Kidney (tissue), 14 donors: ENCODE results near the gene NEK8. TPM values are rescaled to one million over a fixed set of nuclear protein-coding genes. Genes with fewer than 3 reads are reported as not detected.

Source experiments
- DNase-seq, 5 donors: peaks; one replicate each; pipeline ENCODE4 v3.0.0-alpha.2; 2013 to 2020
- FAIRE-seq: peaks from 2 replicates; lab custom pipeline; 2012; peaks lifted over from hg19 to GRCh38; lab: Jason Lieb, UNC
- H3K27ac ChIP-seq, 2 donors: one replicate each; pipeline ENCODE4 v1.7.0; 2013; ENCODE audit warnings: low read depth in 2 of 2, low read length in 2 of 2, inconsistent platforms in 1 of 2
- H3K27me3 ChIP-seq: one replicate; pipeline ENCODE4 v1.7.1; 2013; ENCODE audit warnings: low read length, inconsistent platforms; ENCODE audit not compliant: control insufficient read depth, insufficient read depth
- H3K36me3 ChIP-seq, 3 donors: one replicate each; pipeline versions ENCODE4 v1.7.0 to v1.7.1; 2013; ENCODE audit warnings: low read length in 3 of 3, control low read depth in 1 of 3, inconsistent platforms in 1 of 3; ENCODE audit not compliant: insufficient read depth in 3 of 3, control insufficient read depth in 2 of 3
- H3K4me1 ChIP-seq, 3 donors: one replicate each; pipeline versions ENCODE4 v1.7.0 to v1.7.1; 2013; ENCODE audit warnings: low read length in 3 of 3, inconsistent platforms in 1 of 3, low read depth in 1 of 3; ENCODE audit not compliant: control insufficient read depth in 2 of 3, insufficient read depth in 2 of 3
- H3K4me3 ChIP-seq, 3 donors: one replicate each; pipeline versions ENCODE4 v1.7.0 to v1.8.1; 2013; ENCODE audit warnings: low read length in 3 of 3, control low read depth in 1 of 3, inconsistent platforms in 1 of 3
- H3K9ac ChIP-seq, 3 donors: one replicate each; pipeline versions ENCODE4 v1.7.0 to v1.7.1; 2013; ENCODE audit warnings: low read length in 3 of 3, control low read depth in 1 of 3, inconsistent platforms in 1 of 3
- H3K9me3 ChIP-seq, 3 donors: one replicate each; pipeline versions ENCODE4 v1.7.0 to v1.7.1; 2013; ENCODE audit warnings: low read length in 3 of 3, control low read depth in 1 of 3, inconsistent platforms in 1 of 3; ENCODE audit not compliant: control insufficient read depth in 2 of 3, insufficient read depth in 1 of 3
- intact Hi-C: fragments of 100-400 bp; cut with DNase I; formaldehyde crosslinking; loops from one replicate; pipeline ENCODE4 v1.11.1; 2022
- polyA plus RNA-seq: library from polyadenylated mRNA; stranded (reverse); fragments of 350-450 nt; fragmentation: Illumina TruSeq; extraction: RNeasy Lipid Tissue Mini Kit (QIAGEN cat#74804); gene quantifications from one replicate; pipeline ENCODE4 v1.2.3, GENCODE V29; 2014; ENCODE audit warnings: low read depth, low replicate concordance; ENCODE audit not compliant: insufficient read depth
- total RNA-seq: library from RNA; stranded (reverse); fragmentation: NEBNext Ultra II Directional; extraction: Animal tissue kit (Norgen Biotek cat#: 25700); gene quantifications from one replicate; pipeline ENCODE4 v1.2.1, GENCODE V29; 2021
- TF ChIP-seq, protein P1 (sequence below): IDR thresholded peaks from 3 replicates; pipeline ENCODE4 v1.5.1; 2012; ENCODE audit warnings: mild to moderate bottlenecking, moderate library complexity, borderline replicate concordance; ENCODE audit not compliant: insufficient read depth; ENCODE audit errors: extremely low read depth
- donor health status: control.
- donor health status: control.
- donor health status: control.
- donor health status: control.
- donor health status: control.
- donor health status: DM: yes; HTN: yes; CAD: no.
- donor health status: Normal renal cell carcinoma (clear cell type).

Gene NEK8
- total and polyA plus RNA-seq, 2 donors from 2014 or later: 4.7 to 20.6 TPM

- Histone ChIP-seq H3K36me3 (peaks cover 0 to 2% (median 0%) of the 10 kb centered on the region in 3 donors), H3K27me3 (no peaks in the 10 kb centered on the region), H3K9me3 (no peaks in the 10 kb centered on the region), H3K4me1 (no peaks in the 10 kb centered on the region), H3K9ac (no peak overlapping the region), H3K4me3 (no peak overlapping the region), H3K27ac (no peak overlapping the region)
- intact Hi-C loops: no loop called here
- TF ChIP-seq, protein P1, sequence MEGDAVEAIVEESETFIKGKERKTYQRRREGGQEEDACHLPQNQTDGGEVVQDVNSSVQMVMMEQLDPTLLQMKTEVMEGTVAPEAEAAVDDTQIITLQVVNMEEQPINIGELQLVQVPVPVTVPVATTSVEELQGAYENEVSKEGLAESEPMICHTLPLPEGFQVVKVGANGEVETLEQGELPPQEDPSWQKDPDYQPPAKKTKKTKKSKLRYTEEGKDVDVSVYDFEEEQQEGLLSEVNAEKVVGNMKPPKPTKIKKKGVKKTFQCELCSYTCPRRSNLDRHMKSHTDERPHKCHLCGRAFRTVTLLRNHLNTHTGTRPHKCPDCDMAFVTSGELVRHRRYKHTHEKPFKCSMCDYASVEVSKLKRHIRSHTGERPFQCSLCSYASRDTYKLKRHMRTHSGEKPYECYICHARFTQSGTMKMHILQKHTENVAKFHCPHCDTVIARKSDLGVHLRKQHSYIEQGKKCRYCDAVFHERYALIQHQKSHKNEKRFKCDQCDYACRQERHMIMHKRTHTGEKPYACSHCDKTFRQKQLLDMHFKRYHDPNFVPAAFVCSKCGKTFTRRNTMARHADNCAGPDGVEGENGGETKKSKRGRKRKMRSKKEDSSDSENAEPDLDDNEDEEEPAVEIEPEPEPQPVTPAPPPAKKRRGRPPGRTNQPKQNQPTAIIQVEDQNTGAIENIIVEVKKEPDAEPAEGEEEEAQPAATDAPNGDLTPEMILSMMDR: no peak
- DNase-seq (peak in 1 of 5 donors; percentile 73), FAIRE-seq (no peak)
These were observed 8.7 kb downstream of the NEK8 start for GRCh38 chr17:28737316-28737715.

DNA sequence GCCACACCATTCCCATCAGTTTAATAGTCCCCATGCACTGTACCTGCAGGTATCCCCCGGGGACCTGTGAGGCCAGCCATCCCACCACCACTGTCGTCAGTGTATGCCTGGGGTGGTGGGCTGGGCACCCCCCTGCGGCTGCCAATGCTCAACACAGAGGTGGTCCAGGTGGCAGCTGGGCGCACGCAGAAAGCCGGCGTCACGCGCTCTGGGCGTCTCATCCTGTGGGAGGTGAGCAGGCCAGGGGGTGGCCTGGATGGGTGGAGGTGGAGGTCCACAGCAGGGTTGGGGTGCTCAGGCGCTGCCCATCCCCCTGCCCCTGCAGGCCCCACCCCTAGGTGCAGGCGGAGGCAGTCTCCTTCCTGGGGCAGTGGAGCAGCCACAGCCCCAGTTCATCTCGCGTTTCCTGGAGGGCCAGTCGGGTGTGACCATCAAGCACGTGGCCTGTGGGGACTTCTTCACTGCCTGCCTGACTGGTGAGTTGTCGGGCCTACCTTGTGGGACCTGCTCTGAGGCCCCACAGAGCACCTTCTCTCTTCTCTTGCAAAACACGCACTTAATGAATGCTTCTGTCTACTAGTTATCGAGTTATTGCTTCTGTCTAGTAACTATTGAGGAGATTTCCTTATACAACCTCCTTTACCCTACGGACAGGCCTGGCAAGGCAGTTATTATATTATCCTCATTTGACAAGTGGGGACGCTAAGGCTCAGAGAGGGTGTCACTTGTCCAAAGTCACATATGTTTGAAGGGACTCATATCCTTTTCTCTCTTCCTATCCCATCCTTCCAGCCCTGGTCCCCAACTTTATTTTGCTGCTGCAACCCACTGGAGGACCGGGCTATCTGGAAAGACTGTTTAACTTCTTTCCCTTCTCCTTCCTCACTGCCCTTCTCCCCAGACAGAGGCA is 9.4 kb downstream of the NEK8 start:
- Histone ChIP-seq H3K9ac (peak overlapping the region in 1 of 3 donors; percentile 22), H3K27me3 (no peaks in the 10 kb centered on the region), H3K36me3 (peaks cover 0 to 2% (median 0%) of the 10 kb centered on the region in 3 donors), H3K27ac (no peak overlapping the region), H3K9me3 (no peaks in the 10 kb centered on the region), H3K4me3 (no peak overlapping the region), H3K4me1 (peaks cover 0 to under 1% (median 0%) of the 10 kb centered on the region in 3 donors)
- FAIRE-seq (no peak), DNase-seq (peak; percentile 58 to 89 (median 71))
- TF ChIP-seq, protein P1: no peak
- intact Hi-C loops: no loop called here

- H3K27ac ChIP-seq: no peak overlapping the region
- H3K9me3 ChIP-seq: no peaks in the 10 kb centered on the region
- H3K4me1 ChIP-seq: peaks cover 0 to 6% (median 0%) of the 10 kb centered on the region in 3 donors
- H3K27me3 ChIP-seq: no peaks in the 10 kb centered on the region
- FAIRE-seq (no peak), DNase-seq (peak in 1 of 5 donors; percentile 69)
- peak overlapping the region in 1 of 3 donors; percentile 22 for H3K9ac ChIP-seq
- intact Hi-C loops: no loop called here
- no peak overlapping the region for H3K4me3 ChIP-seq
- TF ChIP-seq, protein P1: no peak
- peaks cover 0 to 2% (median 0%) of the 10 kb centered on the region in 3 donors for H3K36me3 ChIP-seq
These were observed 10.2 kb downstream of the NEK8 start for GRCh38 chr17:28738680-28739384.
